Measurements from ENCODE around the gene JARID2. TPM values are rescaled to one million over a fixed set of nuclear protein-coding genes. Genes with fewer than 3 reads are reported as not detected.

JARID2 gene
- total and polyA plus RNA-seq, 8 donors: 2.4 to 42.6 (median 11.5) TPM

- TF ChIP-seq EP300 (IDR thresholded peaks at IDR 0.05) (no peak), POLR2A (IDR thresholded peaks at IDR 0.05) (no peak), CTCF (IDR thresholded peaks at IDR 0.05) (no peak), POLR2AphosphoS5 (IDR thresholded peaks at IDR 0.05) (no peak)
- 56 to 74% (median 66%) methylated on average over 14 of the region's 14 CpGs for WGBS, 5 donors
- peak; percentile 35 to 47 for DNase-seq
- H3K36me3 ChIP-seq: no peaks in the 10 kb centered on the region
- peak overlapping the region in 3 of 5 donors; percentile 1 to 58 (median 30) for H3K27ac ChIP-seq
- no peak overlapping the region for H3K4me3 ChIP-seq
- H3K4me1 ChIP-seq: peaks cover 54 to 98% (median 75%) of the 10 kb centered on the region in 4 donors
- H3K9me3 ChIP-seq: no peaks in the 10 kb centered on the region
- H3K27me3 ChIP-seq: no peaks in the 10 kb centered on the region
- intact Hi-C loops (cut with DNase I; ENCODE audit: low total_unique reads): no loop called here
Measured at GRCh38 chr6:15254070-15254975, 8.5 kb downstream of the JARID2 start.

GRCh38 chr6:15255481-15255880 is 9.6 kb downstream of the JARID2 start:
- 56 to 83% (median 68%) methylated on average over 1 of the region's 1 CpG for WGBS, 5 donors
- intact Hi-C loops (cut with DNase I; ENCODE audit: low total_unique reads): no loop called here

GRCh38 chr6:15255909-15256395 is 10.1 kb downstream of the JARID2 start:
- Histone ChIP-seq H3K9me3 (no peaks in the 10 kb centered on the region), H3K36me3 (no peaks in the 10 kb centered on the region), H3K27me3 (no peaks in the 10 kb centered on the region), H3K27ac (peak overlapping the region in 1 of 5 donors; percentile 22), H3K4me3 (no peak overlapping the region), H3K4me1 (peaks cover 51 to 98% (median 76%) of the 10 kb centered on the region in 4 donors)
- DNase-seq: peak in 1 of 2 donors; percentile 29
- TF ChIP-seq POLR2A (IDR thresholded peaks at IDR 0.05) (no peak), EP300 (IDR thresholded peaks at IDR 0.05) (no peak), CTCF (IDR thresholded peaks at IDR 0.05) (no peak), POLR2AphosphoS5 (IDR thresholded peaks at IDR 0.05) (no peak)
- intact Hi-C loops (cut with DNase I; ENCODE audit: low total_unique reads): no loop called here
- 51 to 70% (median 61%) methylated on average over 4 of the region's 4 CpGs for WGBS, 5 donors

More at GRCh38 chr6:15255481-15255880, 9.6 kb downstream of the JARID2 start:
- H3K27me3 ChIP-seq: no peaks in the 10 kb centered on the region
- peaks cover 51 to 98% (median 75%) of the 10 kb centered on the region in 4 donors for H3K4me1 ChIP-seq
- H3K27ac ChIP-seq: peak overlapping the region in 1 of 5 donors; percentile 22
- no peak overlapping the region for H3K4me3 ChIP-seq
- no peak for TF ChIP-seq CTCF (IDR thresholded peaks at IDR 0.05)
- no peak for TF ChIP-seq POLR2A (IDR thresholded peaks at IDR 0.05)
- no peak for TF ChIP-seq EP300 (IDR thresholded peaks at IDR 0.05)
- no peak for TF ChIP-seq POLR2AphosphoS5 (IDR thresholded peaks at IDR 0.05)
- no peaks in the 10 kb centered on the region for H3K9me3 ChIP-seq
- H3K36me3 ChIP-seq: no peaks in the 10 kb centered on the region
- no peak for DNase-seq

GRCh38 chr6:15256538-15257271 is 10.8 kb downstream of the JARID2 start:
- TF ChIP-seq CTCF (IDR thresholded peaks at IDR 0.05) (no peak), POLR2AphosphoS5 (IDR thresholded peaks at IDR 0.05) (no peak), EP300 (IDR thresholded peaks at IDR 0.05) (no peak), POLR2A (IDR thresholded peaks at IDR 0.05) (no peak)
- no peak overlapping the region for H3K4me3 ChIP-seq
- no peak overlapping the region for H3K27ac ChIP-seq
- H3K27me3 ChIP-seq: no peaks in the 10 kb centered on the region
- no peaks in the 10 kb centered on the region for H3K36me3 ChIP-seq
- intact Hi-C loops (cut with DNase I; ENCODE audit: low total_unique reads): no loop called here
- peaks cover 44 to 96% (median 72%) of the 10 kb centered on the region in 4 donors for H3K4me1 ChIP-seq
- H3K9me3 ChIP-seq: no peaks in the 10 kb centered on the region
- DNase-seq: no peak
- WGBS, 5 donors: 60 to 67% (median 61%) methylated on average over 9 of the region's 9 CpGs
